Stimulated activated CD4-positive, alpha-beta T cell treated with anti-CD3 and anti-CD28 coated beads, Interleukin-2, amount 100 ng/mL, for 48 hours (primary cell): ENCODE measurements around the gene HTR4.
"Not testable (repeated sequence)": the region's sequence is repeated elsewhere in the genome, so short reads cannot be mapped to it uniquely, and the experiment has no call there.

Experiments
- DNase-seq, 2 donors: peaks; one replicate each; pipeline ENCODE4 v3.0.0-alpha.2; 2020

Gene HTR4

GRCh38 chr5:148599187-148599586 lies 55.1 kb downstream of the HTR4 start:
- no peak for DNase-seq

GRCh38 chr5:148595697-148596096 lies 58.6 kb downstream of the HTR4 start:
- no peak for DNase-seq

- DNase-seq: no peak
Observed at GRCh38 chr5:148586796-148587195, 67.5 kb downstream of the HTR4 start.

- no peak for DNase-seq
Observed at GRCh38 chr5:148585988-148586387, 68.3 kb downstream of the HTR4 start.

DNA sequence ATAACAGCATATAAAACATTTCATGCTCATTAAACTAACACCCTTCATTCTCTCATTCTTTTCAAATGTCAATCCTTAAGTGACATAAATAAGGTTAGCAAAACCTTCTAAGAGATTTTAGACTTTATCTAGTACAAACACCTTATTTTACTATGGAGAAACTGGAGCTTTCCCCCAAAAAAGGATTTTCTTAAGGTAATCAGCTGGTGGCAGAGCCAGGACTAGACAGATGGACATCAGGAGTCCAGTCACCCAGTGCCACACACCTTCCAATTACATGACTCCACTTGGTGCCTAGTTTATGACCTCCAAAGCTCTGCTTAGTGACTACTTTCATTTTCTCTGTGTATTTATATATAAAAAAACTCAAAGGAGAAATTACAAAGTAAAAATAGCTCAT lies 70.2 kb downstream of the HTR4 start:
- DNase-seq: no peak

DNA sequence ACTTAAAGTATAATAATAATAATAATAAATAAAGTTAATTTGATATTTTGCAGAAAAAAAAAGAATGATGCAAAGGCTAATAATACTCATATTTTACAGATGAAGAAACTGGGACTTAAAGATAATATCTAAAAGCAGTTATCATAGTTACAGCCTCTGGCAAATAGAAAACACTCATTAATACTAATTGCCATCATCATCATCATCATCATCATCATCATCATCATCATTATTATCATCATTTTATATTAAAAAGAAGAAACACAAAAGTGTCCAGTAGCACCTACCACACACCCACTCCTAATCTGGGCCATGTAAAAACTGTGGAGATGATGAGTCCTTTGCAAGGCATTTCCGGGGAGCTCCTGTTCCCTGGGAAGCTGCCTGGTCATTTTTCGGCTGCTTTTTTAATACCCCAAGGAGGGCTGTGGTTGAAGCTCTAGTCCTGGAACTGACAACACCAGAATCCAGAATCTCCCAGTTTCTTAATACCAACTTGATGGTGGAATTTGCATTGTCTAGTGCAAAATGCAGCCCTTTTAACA lies 70.8 kb downstream of the HTR4 start:
- DNase-seq: no peak

DNA sequence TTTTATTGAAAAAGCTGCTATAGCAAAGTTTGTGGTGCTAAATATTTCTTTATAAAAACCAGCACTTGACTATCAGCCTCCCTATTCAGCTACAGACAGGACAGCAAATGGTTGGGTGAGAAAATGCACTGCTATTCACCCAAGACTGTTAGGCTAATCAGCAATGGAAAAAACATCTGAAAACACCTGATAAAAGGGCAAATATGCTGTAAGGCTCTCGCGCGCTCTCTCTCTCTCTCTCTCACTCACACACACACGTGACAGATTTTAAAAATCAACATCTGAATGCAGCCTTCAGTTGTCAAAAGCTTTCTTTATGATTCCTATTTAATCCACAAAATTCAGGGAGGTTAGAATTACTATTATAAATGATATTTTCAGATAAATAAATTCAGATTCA lies 80.2 kb downstream of the HTR4 start:
- no peak for DNase-seq

GRCh38 chr5:148573374-148573773 lies 81.0 kb downstream of the HTR4 start:
- DNase-seq: no peak

DNA sequence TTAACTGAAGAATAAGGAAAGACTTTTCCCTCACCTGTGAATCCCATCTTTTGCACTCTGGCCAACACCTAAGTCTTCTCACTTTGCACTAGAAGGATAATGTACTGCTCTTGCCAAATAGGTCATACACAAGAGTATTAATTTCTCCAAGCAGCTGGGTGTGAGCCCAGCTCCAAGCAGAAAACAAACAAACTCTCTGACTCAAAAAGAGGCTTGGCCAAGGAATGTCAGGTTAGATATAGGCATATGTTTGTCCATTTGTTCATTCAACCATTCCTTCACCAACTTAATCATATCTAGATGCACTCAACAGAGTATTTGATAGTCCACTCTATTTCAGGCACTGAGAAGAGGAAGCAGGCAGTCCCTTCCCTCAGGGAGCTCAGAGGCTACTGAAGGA lies 84.4 kb downstream of the HTR4 start:
- no peak for DNase-seq

DNA sequence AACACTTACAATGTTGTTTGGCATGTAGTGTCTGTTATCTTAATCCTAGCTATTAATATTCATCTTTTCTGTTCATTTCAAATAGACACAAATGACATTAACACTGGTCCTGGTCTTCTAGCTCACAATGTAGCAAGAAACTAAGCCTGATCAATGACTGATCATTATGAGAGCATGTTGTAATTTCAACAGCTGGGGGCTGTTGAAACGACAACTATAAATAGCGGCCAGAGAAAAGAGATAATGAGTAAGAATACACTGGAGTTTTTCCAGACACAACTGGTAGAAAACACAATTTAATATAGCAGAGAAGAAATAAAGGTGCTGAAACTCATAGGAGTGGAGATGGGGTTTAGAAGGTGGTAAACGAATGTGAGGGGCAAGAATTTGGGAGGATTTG lies 89.2 kb downstream of the HTR4 start:
- DNase-seq: no peak

- DNase-seq: no peak
Observed at GRCh38 chr5:148563021-148563420, 91.3 kb downstream of the HTR4 start.

- DNase-seq: no peak
Observed at GRCh38 chr5:148561801-148562311, 92.5 kb downstream of the HTR4 start.

DNA sequence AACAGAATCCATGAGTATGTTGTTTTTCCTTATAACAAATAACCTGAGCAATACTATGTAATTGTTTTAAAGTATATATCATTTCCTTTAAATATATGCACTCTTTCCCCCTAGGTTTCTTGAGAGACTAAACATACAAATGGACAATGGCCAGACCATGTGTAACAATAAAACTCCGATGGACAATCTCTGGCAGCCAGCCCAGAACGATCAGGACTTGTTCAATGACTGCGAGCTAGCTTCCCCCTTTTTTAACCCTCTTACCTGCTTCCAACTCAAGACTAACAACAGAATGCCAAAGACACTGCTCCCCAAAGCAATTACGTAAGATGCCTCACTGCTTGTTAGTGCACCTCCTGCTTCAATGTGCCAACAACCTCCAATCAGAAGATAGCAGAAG lies 94.9 kb downstream of the HTR4 start:
- no peak for DNase-seq

DNA sequence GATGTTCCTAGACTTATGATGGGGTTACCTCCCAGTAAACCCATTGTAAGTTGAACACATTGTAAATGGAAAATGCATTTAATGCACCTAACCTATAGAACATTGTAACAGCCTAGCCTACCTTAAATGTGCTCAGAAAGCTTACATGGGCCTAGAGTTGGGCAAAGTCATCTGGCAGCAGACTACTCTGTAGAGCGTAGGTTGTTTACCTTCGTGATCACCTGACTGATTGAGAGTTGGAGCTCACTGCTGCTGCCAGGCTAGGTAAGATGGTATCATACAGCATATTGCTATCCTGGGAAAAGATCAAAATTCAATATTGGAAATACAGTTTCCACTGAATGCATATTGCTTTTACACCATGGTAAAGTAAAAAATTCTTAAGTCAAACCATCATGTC lies 95.4 kb downstream of the HTR4 start:
- no peak for DNase-seq

DNA sequence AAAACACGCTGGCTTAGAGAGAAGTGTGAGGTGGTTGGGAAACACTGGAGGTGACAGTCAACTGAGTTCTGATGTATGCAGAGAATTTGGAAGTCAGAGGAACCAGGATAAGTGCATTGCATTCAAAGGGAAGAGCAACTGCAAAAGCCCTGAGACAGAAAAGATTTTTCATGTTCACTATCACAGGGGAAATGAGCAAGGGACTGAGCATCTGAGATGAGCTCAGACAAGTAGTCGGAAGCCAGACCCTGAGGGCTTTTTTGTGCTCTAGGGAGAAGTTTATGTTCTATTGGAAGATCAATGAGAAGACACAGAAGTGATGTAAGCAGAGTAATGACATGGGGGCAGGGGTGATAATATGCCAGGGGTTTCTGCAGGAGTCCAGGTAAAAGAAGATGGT lies 97.5 kb downstream of the HTR4 start:
- DNase-seq: no peak

DNA sequence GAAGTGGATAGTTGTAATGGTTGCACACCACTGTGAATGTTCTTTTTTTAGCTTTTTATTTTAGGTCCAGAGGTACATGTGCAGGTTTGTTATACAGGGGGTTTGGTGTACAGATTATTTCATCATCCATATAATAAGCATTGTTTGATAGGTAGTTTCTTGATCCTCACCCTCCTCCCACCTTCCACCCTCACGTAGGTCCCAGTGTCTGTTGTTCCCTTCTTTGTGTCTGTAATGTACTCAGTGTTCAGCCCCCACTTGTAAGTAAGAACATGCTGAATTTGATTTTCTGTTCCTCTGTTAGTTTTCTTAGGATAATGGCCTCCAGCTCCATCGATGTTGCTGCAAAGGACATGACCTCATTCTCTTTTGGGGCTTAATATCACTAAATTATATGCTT lies 99.7 kb downstream of the HTR4 start:
- DNase-seq: no peak

DNA sequence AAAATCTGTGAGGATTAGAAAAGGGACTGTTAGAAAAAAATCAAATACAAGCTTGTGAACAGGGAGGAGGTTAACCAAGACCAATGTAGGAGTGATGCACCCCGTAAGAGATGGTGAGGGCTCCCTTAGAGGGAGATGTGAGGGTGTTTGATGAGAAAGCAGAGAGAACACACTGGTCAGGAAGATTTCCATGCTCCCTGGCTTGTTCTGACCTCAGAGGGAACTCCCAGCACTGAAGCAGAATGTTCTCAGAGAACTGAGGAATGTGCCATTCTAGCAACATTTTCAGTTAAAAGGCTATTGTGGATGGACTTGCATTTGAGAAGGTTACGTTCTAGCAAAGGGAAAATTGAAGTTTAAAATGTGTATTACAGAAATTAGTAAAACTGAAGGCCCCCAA lies 110.6 kb downstream of the HTR4 start:
- no peak for DNase-seq

DNA sequence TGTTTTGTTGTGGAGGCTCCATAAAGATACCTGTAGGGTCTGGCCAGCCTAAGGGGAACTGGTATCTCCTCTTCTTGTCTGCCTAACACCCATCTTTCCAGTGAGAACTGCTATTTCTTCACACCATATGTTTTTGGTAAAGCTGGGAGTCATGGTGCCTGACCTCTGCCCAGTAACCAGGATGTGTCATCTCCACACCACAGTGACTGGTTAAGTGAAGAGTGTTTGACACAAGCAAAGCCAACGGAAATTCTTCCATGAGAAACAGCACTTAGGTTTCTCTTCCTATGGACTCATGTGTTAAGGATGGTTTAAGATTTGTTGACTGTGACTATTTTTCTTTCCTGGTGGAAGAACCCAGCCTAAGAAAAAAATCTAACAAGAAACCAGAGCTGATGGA lies 111.5 kb downstream of the HTR4 start:
- DNase-seq: no peak

GRCh38 chr5:148541054-148541835 lies 113.1 kb downstream of the HTR4 start:
- no peak for DNase-seq

GRCh38 chr5:148540647-148541046 lies 113.7 kb downstream of the HTR4 start:
- DNase-seq: no peak

DNA sequence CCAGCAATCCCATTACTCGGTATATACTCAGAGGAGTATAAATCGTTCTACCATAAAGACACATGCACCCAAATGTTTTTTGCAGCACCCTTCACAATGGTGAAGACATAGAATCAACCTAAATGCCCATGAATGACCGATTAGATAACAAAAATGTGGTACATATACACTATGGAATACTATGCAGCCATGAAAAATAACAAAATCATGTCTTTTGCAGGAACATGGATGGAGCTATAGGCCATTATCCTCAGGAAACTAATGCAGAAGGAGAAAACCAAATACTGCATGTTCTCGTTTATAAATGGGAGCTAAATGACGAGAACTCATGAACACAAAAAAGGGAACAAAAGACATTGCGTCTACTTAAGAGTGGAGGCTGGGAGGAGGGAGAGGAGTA lies 114.5 kb downstream of the HTR4 start:
- DNase-seq: no peak

DNA sequence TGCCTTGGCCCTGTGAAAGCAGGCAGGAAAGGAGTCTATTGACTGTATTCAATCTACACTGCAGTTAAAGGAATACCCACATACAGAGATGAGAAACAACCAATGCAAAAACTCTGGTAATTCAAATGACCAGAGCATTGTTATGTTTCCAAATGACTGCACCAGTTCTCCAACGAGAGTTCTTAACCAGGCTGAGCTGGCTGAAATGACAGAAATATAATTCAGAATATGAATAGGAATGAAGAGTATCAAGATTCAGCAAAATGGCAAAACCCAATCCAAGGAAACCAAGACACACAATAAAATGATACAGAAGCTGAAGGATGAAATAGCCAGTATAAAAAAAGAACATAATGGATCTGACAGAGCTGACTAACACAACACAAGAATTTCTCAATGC lies 119.1 kb downstream of the HTR4 start:
- DNase-seq: no peak

- DNase-seq: no peak
Observed at GRCh38 chr5:148532969-148533670, 121.2 kb downstream of the HTR4 start.

GRCh38 chr5:148529450-148529849 lies 124.9 kb downstream of the HTR4 start:
- DNase-seq: not testable (repeated sequence)
